Calu3 (cell line): Measurements from ENCODE around the gene FAM204A. TPM values are rescaled to one million over a fixed set of nuclear protein-coding genes. Genes with fewer than 3 reads are reported as not detected.

Source experiments
- BruUV-seq: library from RNA; stranded (reverse); fragments of 400-500 nt; replicated peaks from 2 replicates; lab custom pipeline; 2021; lab: Mats Ljungman, UMichigan
- CTCF ChIA-PET: fragments of 300-600 bp; sonication (Branson Sonifier 250); formaldehyde crosslinking; loops from one replicate; lab custom pipeline; 2022; ENCODE audit warnings: antibody characterized with exemption; lab: Charles Lee
- DNase-seq: peaks from one replicate; pipeline ENCODE4 v3.0.0; 2022
- H3K27ac Mint-ChIP-seq: one replicate; pipeline ENCODE4 v1.8.0; 2022; ENCODE audit warnings: mixed read lengths; ENCODE audit not compliant: unreplicated experiment
- H3K27me3 Mint-ChIP-seq: one replicate; pipeline ENCODE4 v1.8.0; 2022; ENCODE audit warnings: mixed read lengths; ENCODE audit not compliant: unreplicated experiment
- H3K36me3 Mint-ChIP-seq: one replicate; pipeline ENCODE4 v1.8.0; 2022; ENCODE audit warnings: mild to moderate bottlenecking, moderate library complexity, mixed read lengths; ENCODE audit not compliant: insufficient read depth, unreplicated experiment
- H3K4me1 Mint-ChIP-seq: one replicate; pipeline ENCODE4 v1.8.0; 2022; ENCODE audit warnings: mild to moderate bottlenecking, low read depth, mixed read lengths; ENCODE audit not compliant: unreplicated experiment
- H3K4me3 Mint-ChIP-seq: one replicate; pipeline ENCODE4 v1.8.0; 2022; ENCODE audit warnings: mild to moderate bottlenecking, low read depth, moderate library complexity, mixed read lengths; ENCODE audit not compliant: unreplicated experiment
- H3K9me3 Mint-ChIP-seq: one replicate; pipeline ENCODE4 v1.8.0; 2022; ENCODE audit warnings: low read depth, mixed read lengths; ENCODE audit not compliant: unreplicated experiment
- intact Hi-C: fragments of 100-400 bp; cut with micrococcal nuclease; formaldehyde crosslinking; loops from one replicate; pipeline ENCODE4 v1.10.0; 2022; ENCODE audit not compliant: unreplicated experiment
- total RNA-seq: library from RNA; stranded (reverse); gene quantifications from 2 replicates; pipeline ENCODE4 v1.2.3, GENCODE V29; 2022
- TF ChIP-seq, protein P1 (sequence below): fragments of 200-600 bp; IDR thresholded peaks from one replicate; pipeline ENCODE4 v1.8.0; 2022; ENCODE audit warnings: antibody characterized with exemption; ENCODE audit not compliant: unreplicated experiment

FAM204A gene
- total RNA-seq, 1 experiment from 2014 or later: 34.0 TPM

DNA sequence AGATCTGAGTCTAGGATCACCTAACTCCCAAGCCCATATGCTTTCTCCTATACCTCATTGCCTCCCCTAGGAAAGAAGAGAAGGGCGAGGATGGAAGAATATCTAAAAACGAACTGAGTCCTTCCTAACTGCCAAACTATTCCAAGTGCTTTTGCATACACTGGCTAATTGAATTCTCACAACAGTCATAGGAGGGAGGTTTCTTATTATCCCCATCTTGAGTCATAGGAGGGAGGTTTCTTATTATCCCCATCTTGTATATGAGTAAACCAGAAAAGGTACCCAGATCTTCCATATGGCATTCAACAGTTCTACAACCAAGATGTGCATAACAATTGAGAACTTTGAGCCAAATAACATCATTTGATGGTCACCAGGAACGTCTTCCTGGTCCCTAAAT is 13.1 kb upstream of the FAM204A start:
- TF ChIP-seq, protein P1, sequence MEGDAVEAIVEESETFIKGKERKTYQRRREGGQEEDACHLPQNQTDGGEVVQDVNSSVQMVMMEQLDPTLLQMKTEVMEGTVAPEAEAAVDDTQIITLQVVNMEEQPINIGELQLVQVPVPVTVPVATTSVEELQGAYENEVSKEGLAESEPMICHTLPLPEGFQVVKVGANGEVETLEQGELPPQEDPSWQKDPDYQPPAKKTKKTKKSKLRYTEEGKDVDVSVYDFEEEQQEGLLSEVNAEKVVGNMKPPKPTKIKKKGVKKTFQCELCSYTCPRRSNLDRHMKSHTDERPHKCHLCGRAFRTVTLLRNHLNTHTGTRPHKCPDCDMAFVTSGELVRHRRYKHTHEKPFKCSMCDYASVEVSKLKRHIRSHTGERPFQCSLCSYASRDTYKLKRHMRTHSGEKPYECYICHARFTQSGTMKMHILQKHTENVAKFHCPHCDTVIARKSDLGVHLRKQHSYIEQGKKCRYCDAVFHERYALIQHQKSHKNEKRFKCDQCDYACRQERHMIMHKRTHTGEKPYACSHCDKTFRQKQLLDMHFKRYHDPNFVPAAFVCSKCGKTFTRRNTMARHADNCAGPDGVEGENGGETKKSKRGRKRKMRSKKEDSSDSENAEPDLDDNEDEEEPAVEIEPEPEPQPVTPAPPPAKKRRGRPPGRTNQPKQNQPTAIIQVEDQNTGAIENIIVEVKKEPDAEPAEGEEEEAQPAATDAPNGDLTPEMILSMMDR: no peak
- H3K4me1 Mint-ChIP-seq: no peaks in the 10 kb centered on the region
- intact Hi-C loops: no loop called here
- no peak for DNase-seq
- BruUV-seq: no TSS peak
- H3K36me3 Mint-ChIP-seq: no peaks in the 10 kb centered on the region
- no peak overlapping the region for H3K4me3 Mint-ChIP-seq
- no peak overlapping the region for H3K27ac Mint-ChIP-seq
- no peaks in the 10 kb centered on the region for H3K27me3 Mint-ChIP-seq
- no peaks in the 10 kb centered on the region for H3K9me3 Mint-ChIP-seq
- CTCF ChIA-PET: no interaction called here

DNA sequence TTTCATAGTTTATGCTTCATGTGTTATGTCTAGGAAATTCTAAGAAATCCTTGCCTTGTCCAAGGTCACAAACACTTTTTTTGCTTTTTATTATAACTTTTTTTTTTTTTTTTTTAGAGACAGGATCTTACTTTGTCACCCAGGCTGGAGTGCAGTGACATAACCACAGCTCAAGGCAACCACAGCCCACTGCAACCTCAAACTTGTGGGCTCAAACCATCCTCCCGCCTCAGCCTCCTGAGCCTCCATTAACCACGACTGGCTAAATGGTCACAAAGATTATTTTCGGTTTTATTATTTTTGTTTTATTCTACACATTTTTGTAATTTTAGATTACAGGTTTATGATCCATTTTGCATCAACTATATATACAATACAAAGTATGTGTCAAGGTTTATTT is 7.1 kb upstream of the FAM204A start:
- H3K9me3 Mint-ChIP-seq: no peaks in the 10 kb centered on the region

DNA sequence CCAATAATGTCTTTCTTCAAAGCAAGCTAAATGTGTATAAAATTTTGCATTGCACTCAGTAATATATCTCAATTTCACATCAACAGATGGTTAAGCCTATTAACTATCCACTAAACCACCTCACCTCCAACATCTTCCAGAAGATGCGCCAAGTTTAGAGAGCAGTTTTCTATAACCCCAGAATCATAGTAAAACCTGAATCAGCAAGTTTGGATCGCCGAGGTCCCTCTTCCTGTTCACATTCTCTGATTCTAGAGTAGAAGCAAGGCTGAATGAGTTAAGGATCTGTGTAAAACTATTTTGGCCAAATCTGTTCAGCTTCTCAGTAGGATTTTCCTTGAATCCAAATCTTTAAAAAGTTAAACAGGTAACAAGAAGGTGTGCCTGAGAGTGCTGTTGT is 1.4 kb upstream of the FAM204A start:
- BruUV-seq: no TSS peak
- DNase-seq: no peak
- Mint-ChIP-seq H3K4me1 (peaks cover 5% of the 10 kb centered on the region), H3K4me3 (no peak overlapping the region), H3K27ac (no peak overlapping the region), H3K36me3 (peaks cover 16% of the 10 kb centered on the region), H3K27me3 (no peaks in the 10 kb centered on the region), H3K9me3 (no peaks in the 10 kb centered on the region)
- TF ChIP-seq, protein P1: no peak
- CTCF ChIA-PET: no interaction called here
- intact Hi-C loops: no loop called here

More for the DNA sequence above, 7.1 kb upstream of the FAM204A start:
- TF ChIP-seq, protein P1: no peak
- no peak overlapping the region for H3K4me3 Mint-ChIP-seq
- intact Hi-C loops: no loop called here
- no peak for DNase-seq
- CTCF ChIA-PET: no interaction called here
- H3K27me3 Mint-ChIP-seq: no peaks in the 10 kb centered on the region
- H3K36me3 Mint-ChIP-seq: no peaks in the 10 kb centered on the region
- BruUV-seq: no TSS peak
- no peak overlapping the region for H3K27ac Mint-ChIP-seq
- H3K4me1 Mint-ChIP-seq: no peaks in the 10 kb centered on the region

DNA sequence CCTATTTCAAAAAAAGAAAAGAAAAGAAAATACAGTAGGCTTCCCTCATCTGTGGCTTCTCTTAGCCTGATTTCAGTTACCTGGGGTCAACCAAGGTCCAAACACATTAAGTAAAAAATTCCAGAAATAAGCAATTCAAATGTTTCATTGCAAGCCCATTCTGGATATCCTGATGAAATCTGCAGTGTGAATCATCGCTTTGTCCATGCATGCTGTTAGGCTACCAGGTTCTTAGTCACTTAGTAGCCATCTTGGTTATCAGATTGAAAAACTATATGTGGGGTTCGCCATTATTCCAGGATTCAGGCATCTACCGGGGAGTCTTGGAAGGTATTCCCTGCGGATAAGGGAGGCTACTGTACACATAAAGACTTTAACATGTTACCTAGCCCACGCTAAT is 991 bp upstream of the FAM204A start:
- Mint-ChIP-seq H3K4me1 (peaks cover 5% of the 10 kb centered on the region), H3K27ac (no peak overlapping the region), H3K27me3 (no peaks in the 10 kb centered on the region), H3K4me3 (no peak overlapping the region), H3K9me3 (no peaks in the 10 kb centered on the region), H3K36me3 (peaks cover 16% of the 10 kb centered on the region)
- intact Hi-C loops: no loop called here
- CTCF ChIA-PET: no interaction called here
- TF ChIP-seq, protein P1: no peak
- BruUV-seq: no TSS peak
- no peak for DNase-seq
